Prostate gland (tissue), 2 donors: ENCODE measurements around the gene CD200R1L.

Source experiments
- CTCF ChIP-seq, 4 experiments: fragments of 200-600 bp in 2 of 4; fragments of 450-650 bp in 2 of 4; sonication (generic) in 2 of 4; IDR thresholded peaks; 1 replicate in 3 of 4; 2 replicates in 1 of 4; pipeline ENCODE4 v1.5.1; 2016 to 2019; ENCODE audit warnings: antibody characterized with exemption in 4 of 4, mild to moderate bottlenecking in 2 of 4, moderate library complexity in 2 of 4
- POLR2A ChIP-seq: fragments of 450-650 bp; IDR thresholded peaks from one replicate; pipeline ENCODE4 v1.6.1; 2016; ENCODE audit warnings: antibody characterized with exemption, mild to moderate bottlenecking
- POLR2AphosphoS5 ChIP-seq: sonication (generic); formaldehyde crosslinking; IDR thresholded peaks from one replicate; pipeline ENCODE4 v1.6.1; 2017; ENCODE audit warnings: antibody characterized with exemption

DNA sequence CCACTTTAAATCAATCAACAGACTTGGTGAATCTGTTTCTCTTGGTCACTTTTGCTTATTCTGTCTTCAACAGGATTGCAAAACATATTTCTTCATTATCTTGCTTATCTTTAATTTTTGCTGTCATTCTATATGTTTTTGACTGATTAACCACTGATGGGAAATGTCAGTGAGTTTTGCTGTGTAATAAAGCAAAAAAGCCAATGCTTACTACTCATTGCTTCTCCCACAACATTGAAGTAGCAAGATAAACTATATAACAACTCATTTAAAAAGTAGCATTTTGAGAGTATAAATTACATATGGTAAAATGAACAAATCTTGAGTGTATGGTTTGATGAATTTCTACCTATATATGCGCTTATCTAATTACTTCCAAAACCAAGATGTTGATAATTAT lies 892 bp downstream of the CD200R1L start:
- no peak for TF ChIP-seq CTCF (IDR thresholded peaks at IDR 0.05)
- no peak for TF ChIP-seq POLR2A
- TF ChIP-seq POLR2AphosphoS5 = no peak
